Stimulated activated CD8-positive, alpha-beta memory T cell treated with anti-CD3 and anti-CD28 coated beads, Interleukin-2, amount 100 ng/mL, for 1 hour (primary cell): ENCODE data around the gene ZW10.

Experiments
- DNase-seq, 2 donors: peaks; one replicate each; pipeline ENCODE4 v3.0.0-alpha.2; 2020; ENCODE audit warnings: low read depth in 2 of 2

Gene ZW10

DNA sequence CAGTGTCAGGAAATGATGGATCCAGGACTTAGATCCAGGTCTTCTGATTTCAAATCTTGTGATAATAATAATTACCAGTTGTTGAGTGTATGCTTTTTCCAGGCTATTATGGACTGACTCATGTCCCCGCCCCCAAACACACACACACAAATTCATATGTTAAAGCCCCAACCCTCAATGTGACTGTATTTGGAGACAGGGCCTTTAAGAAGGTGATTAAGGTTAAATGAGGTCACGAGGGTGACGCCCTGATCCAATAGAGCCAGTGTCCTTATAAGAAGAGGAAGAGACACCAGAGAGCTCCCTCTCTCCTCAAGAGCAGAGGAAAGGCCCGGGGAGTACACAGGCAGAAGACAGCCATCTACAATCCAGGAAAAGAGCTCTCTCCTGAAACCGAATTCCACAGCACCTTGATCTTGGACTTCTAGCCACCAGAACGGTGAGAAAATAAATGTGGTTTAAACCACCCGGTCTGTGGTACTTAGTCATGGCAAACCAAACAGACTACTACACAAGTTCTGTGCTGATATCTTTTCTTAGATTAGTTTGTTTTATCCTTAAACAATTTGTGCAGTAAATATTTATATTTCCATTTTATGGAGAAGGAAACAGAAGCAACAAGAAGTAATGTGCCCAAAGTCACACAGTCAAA lies 75.6 kb downstream of the ZW10 start:
- no peak for DNase-seq

DNA sequence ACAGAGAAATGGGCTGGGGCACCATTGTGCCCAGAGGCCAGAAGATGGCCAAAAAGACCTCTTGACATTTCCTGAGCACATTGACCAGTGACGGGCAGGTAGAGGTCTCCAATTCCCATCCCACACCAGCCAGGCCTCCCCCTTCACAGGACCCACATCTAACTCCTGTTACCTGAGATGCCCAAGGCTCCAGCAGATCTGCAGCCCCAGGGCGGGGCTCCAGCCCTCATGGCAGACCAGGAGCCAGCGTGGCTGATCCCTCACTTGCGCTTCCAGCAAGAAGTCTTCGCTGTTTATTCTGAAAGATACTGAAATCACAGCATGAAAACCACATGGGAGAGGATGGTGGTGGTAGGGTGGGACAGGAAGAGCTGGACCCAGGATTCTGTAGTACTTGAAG lies 76.4 kb downstream of the ZW10 start:
- no peak for DNase-seq

DNA sequence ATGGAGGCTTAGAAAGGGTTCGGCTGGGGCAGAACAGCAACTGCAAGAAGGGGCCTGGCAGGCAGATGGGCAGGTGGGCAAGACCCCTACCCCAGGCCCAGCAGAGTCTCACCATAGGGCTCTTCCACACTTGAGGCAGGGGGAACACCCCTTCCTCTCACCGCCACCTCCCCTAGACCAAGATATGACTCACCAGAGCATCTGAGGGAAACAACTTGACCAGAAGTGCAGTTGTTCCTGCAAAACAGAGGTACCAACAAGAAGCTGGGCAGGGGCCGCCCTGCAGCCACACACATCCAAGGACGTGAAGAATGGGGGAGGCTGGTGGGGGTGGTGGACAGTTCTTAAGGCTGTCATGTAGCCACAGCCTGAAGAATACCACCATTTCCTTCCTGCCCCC lies 78.3 kb downstream of the ZW10 start:
- no peak for DNase-seq

DNA sequence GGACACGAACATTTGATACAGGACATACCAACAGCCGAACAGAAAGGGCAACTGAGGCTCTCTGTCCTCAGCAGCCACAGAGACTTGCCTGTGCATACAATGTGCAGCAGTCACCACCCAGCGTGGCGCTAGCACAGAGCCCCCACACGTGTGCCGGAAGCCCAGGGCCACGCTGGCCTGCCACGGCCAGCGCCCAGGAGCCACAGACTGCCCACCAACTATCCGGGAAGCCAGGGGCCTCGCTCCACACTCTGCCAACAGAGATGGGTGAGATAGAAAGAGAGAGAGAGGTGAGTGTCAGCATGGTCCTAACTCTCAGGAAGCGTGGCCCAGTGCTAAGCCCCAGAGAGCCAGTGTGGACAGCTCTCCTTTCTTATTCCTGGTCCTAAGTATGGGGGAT lies 79.1 kb downstream of the ZW10 start:
- DNase-seq, result no peak

DNA sequence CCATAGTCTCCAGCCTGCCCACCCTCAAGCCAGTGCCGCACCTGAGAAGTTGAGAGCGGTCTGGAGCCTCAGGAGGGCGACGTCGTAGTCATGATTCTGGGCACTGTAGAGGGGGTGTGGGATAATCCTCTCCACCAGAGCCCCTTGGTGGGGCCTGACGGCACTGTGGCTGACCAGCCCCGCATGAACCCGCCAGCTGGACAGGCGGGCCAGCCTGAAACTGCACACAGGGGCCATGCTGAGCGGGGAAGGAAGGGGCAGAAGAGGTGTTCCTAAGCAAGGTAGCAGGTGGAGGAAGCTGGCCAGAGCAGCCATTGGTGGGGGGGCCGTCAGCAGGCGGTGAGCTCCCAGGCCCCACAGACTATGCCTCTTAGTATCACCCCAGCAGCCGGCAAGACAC lies 80.5 kb downstream of the ZW10 start:
- no peak for DNase-seq

DNA sequence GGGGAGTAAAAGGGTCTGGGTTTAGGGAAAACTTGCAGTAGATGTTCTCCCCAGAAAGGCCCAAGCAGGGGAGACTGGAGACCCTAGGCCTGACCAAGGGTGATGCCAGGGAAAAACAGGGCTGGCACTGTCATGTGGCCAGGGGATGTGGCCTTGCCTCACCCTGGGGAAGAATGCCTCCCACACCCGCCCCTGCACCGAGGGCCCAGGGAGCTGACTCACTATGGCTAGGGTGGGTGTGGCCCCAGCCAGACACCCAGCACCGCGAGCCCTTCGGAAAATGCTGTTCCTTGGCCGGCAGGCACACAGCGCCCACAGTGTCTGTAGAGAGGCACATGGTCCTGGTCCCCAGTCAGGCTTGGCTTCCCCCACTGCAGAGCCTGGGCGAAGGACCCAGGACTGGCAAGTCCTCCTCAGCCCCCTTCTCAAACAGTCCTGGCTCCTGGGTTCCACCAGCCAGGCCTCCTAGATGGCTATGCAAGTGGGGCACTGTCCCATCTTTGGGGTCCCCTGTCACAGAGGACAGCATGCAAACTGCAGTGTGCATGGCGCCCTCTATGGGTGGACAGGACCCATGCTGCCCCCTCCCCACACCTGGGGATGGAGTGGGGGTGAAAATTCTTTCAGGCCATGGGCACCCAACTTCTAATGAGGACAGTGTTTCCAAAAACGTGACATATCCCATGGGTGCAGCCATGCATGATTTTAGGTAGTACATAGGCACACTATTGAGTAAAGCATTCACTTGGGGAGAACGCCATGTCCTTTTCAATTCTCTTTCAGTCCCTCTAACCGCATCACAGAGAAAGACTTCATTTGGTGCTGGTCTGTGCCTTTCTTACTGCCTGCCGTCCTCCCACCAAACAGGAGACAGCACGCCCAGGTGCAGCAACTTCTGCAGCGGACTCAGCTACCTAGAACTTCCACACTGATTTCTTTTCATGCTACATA lies 82.6 kb downstream of the ZW10 start:
- no peak for DNase-seq

DNA sequence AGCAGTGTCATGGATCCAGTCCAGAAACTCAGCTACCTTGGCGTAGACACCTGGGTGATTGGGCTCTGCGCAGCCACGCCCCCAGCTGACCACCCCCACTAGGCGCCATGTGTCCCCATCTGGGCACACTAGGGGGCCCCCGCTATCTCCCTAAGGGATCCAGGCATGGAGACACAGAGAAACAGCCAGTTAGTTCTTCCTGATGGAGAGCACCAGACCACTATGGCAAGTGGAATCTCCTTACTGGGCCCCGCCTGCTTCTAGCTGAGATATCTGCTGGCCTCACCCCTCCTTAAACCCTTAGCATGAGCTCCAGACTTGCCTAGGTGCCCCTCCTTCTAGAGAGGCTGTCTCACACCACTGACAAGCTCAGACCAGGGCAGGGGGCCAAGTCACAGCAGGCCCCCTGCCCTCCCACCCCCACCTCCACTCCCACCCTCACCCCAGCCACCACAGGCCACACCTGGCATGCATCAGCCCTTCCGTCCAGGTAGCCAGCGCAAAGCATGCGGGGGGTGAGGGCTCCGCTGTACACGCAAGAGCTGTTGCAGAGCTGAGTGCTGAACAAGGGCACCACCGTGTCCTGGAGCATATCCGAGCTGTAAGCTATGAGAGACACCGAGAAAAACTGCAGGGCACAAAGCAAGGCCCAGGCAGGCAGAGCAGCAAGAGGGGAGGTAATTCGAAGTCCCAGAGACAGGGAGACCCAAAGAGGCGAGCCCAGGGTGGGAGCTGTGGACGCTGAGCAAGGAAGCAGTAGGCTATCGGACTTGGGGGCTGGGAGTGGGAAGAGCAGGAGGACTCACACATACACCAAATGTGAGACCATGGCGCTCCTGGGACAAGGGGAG lies 83.5 kb downstream of the ZW10 start:
- no peak for DNase-seq

DNA sequence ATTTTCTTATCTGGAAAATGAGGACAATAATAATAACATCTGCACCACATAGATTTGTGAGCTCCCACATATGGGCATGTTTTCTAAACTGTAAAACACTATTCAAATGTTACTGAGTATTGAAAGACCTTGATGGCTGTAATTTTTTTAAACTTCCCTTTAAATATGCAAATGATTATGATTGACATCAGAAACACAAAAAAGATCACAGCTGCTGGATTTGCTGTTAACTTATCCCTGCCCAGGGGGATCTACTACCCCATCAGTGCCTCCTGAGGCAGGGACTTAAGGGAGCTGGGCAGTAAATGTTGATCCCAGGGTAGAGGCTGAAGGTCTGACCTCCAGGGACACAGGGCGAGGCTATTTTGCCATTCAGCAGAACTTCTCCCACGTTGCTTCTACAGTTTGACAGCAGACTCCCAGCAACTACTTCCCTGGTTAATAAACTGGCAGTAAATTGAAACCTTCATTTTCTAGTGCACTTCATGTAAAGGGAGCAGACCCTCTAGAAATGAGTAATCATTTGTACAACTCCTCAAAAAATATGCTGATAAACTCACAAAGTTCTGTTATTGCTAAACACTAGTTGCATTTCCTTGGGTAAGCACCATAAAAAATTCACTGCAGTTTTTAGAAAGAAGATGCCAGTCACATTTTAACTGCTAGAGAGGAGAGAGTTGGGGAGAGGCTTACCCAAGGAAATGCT lies 87.7 kb downstream of the ZW10 start:
- no peak for DNase-seq

DNA sequence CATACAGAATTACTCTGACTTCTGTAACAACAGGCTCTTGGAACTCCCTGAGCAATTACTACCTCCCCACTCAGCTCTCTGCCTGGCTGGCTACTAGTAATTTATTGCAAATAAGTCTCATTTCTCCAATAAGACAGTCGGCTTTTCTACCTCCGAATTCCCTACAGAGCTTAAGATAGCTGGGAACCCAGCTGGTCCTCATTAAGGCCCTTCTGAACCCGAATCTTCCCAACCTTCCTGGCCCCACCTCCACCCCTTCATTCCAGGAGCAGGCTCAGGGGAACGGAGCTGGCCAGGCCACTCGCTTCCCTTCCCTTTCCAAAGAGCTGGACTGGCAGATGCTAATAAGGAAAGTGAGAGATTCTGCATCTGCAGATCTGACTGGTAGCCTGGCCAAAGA lies 89.0 kb downstream of the ZW10 start:
- DNase-seq, result no peak

DNA sequence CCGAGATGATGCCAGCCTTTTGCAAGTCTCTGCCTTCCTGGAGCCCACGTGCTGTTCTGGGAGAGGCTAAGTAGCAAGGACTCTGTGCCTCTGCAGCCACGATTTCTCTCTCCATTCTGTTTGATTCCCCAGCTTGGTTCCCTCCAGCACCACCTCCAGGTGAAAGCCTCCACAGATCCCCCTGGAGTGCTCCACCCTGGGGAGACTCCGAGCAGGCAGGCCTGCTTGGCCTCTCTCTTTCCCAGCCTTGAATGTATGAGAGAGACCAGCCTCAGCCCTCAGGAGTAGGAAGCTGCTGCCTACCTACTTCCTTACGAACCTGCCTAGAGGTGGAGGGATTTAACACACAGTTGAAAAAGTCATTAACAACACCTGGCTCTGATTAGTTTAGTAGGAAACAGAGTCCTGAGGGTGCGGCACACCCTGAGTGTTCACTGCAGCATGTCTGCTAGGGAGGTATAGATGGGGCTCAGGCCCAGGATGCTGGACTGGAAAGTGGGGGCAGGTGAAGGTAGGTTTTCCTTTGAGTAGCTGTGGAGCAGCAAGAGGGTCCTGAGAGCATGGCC lies 89.9 kb downstream of the ZW10 start:
- DNase-seq, result no peak
